ENCODE results near the gene QRFP. TPM values are rescaled to one million over a fixed set of nuclear protein-coding genes. Genes with fewer than 3 reads are reported as not detected.

Gene QRFP
- total RNA-seq, 1 donor from 2014 or later: not detected

GRCh38 chr9:130860458-130861316 lies 35.9 kb downstream of the QRFP start:
- POLR2A ChIA-PET: no interaction called here
- intact Hi-C loops (cut with micrococcal nuclease): no loop called here
- CTCF ChIA-PET: interaction anchor here (1.6 to 3.4 kb wide), 3 partner anchors 89 to 160 kb away, joined by 4 to 14 read pairs (median 5); no protein-coding TSS in a partner anchor
- peaks cover 62% of the 10 kb centered on the region for H3K36me3 Mint-ChIP-seq (ENCODE audit: low read depth)
- no peak for TF ChIP-seq CTCF (IDR thresholded peaks at IDR 0.05)
- DNase-seq (no peak), ATAC-seq (ENCODE audit: low read depth) (no peak)
- H3K9me3 Mint-ChIP-seq: no peaks in the 10 kb centered on the region
- H3K27ac Mint-ChIP-seq: no peak overlapping the region
- no peaks in the 10 kb centered on the region for H3K4me1 Mint-ChIP-seq
- no peak overlapping the region for H3K4me3 Mint-ChIP-seq
- H3K27me3 Mint-ChIP-seq: no peaks in the 10 kb centered on the region

- POLR2A ChIA-PET: no interaction called here
- ATAC-seq (ENCODE audit: low read depth) (no peak), DNase-seq (no peak)
- no peak for TF ChIP-seq CTCF (IDR thresholded peaks at IDR 0.05)
- intact Hi-C loops (cut with micrococcal nuclease): no loop called here
- Mint-ChIP-seq H3K27ac (no peak overlapping the region), H3K9me3 (no peaks in the 10 kb centered on the region), H3K4me3 (no peak overlapping the region), H3K27me3 (no peaks in the 10 kb centered on the region), H3K36me3 (ENCODE audit: low read depth) (peaks cover 66% of the 10 kb centered on the region), H3K4me1 (no peaks in the 10 kb centered on the region)
- CTCF ChIA-PET: interaction anchor here (1.2 to 1.4 kb wide), 2 partner anchors 11 to 187 kb away, joined by 3 to 5 read pairs; no protein-coding TSS in a partner anchor
These were observed 37.6 kb downstream of the QRFP start for GRCh38 chr9:130858739-130859705.

- DNase-seq (no peak), ATAC-seq (ENCODE audit: low read depth) (no peak)
- no peak overlapping the region for H3K4me3 Mint-ChIP-seq
- POLR2A ChIA-PET: no interaction called here
- no peak for TF ChIP-seq CTCF (IDR thresholded peaks at IDR 0.05)
- CTCF ChIA-PET: interaction anchor here (1.2 to 1.4 kb wide), 2 partner anchors 12 to 188 kb away, joined by 3 to 5 read pairs; no protein-coding TSS in a partner anchor
- H3K4me1 Mint-ChIP-seq: no peaks in the 10 kb centered on the region
- H3K27me3 Mint-ChIP-seq: no peaks in the 10 kb centered on the region
- peaks cover 62% of the 10 kb centered on the region for H3K36me3 Mint-ChIP-seq (ENCODE audit: low read depth)
- H3K27ac Mint-ChIP-seq: no peak overlapping the region
- intact Hi-C loops (cut with micrococcal nuclease): no loop called here
- H3K9me3 Mint-ChIP-seq: no peaks in the 10 kb centered on the region
These were observed 38.5 kb downstream of the QRFP start for GRCh38 chr9:130857864-130858738.

GRCh38 chr9:130856474-130856873 lies 40.1 kb downstream of the QRFP start:
- Mint-ChIP-seq H3K36me3 (ENCODE audit: low read depth) (peaks cover 53% of the 10 kb centered on the region), H3K27me3 (no peaks in the 10 kb centered on the region)
- POLR2A ChIA-PET: no interaction called here

More at GRCh38 chr9:130856474-130856873, 40.1 kb downstream of the QRFP start:
- ATAC-seq (ENCODE audit: low read depth): no peak
- no peak for TF ChIP-seq CTCF (IDR thresholded peaks at IDR 0.05)
- Mint-ChIP-seq H3K9me3 (no peaks in the 10 kb centered on the region), H3K4me1 (no peaks in the 10 kb centered on the region), H3K27ac (no peak overlapping the region), H3K4me3 (no peak overlapping the region)
- intact Hi-C loops (cut with micrococcal nuclease): no loop called here
- CTCF ChIA-PET: no interaction called here
- DNase-seq: no peak
